Measurements from ENCODE around the gene VWC2. TPM values are rescaled to one million over a fixed set of nuclear protein-coding genes. Genes with fewer than 3 reads are reported as not detected.
"Not testable (repeated sequence)": the region's sequence is repeated elsewhere in the genome, so short reads cannot be mapped to it uniquely, and the experiment has no call there.

VWC2 gene
- polyA plus RNA-seq, 1 donor = 0.09 TPM

DNA sequence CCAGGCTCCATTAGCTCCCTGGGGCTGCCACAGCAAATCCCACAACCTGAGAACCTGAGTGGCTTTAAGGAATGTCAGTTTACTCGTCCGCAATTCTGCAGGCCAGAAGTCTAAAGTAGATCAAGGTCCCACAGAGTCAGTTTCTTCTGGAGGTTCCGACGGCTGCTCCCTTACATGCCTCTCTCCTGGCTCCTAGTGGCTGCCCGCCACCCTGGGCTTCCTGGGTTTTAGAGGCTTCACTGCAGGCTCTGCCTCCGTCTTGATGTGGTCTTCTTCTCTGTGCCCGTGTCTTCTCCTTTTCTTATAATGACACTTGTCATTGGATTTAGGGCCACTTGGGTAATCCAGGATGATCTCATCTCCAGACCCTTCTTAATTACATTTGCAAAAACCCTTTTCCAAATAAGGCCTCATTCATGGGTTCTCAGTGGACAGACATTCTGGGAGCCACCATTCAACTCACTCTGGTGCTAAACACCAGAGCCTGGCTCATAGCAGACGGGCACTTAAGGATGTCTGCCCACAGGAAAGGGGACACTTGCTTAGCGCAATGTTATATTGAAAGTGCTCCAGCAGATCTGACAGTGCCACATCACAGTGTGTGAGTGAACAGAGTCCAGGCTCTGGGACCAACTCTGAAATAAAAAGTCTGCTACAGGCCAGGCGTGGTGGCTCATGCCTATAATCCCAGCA is 77.6 kb downstream of the VWC2 start:
- DNase-seq (ENCODE audit: low read depth) = no peak

DNA sequence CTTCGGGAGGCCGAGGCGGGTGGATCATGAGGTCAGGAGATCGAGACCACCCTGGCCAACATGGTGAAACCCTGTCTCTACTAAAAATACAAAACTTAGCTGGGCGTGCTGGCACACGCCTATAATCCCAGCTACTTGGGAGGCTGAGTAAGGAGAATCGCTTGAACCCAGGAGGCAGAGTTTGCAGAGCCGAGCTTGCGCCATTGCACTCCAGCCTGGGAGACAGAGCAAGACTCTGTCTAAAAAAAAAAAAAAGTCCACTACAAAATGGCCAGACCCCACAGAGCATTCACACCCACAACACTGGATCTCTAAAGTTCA is 78.1 kb downstream of the VWC2 start:
- not testable (repeated sequence) for DNase-seq (ENCODE audit: low read depth)

DNA sequence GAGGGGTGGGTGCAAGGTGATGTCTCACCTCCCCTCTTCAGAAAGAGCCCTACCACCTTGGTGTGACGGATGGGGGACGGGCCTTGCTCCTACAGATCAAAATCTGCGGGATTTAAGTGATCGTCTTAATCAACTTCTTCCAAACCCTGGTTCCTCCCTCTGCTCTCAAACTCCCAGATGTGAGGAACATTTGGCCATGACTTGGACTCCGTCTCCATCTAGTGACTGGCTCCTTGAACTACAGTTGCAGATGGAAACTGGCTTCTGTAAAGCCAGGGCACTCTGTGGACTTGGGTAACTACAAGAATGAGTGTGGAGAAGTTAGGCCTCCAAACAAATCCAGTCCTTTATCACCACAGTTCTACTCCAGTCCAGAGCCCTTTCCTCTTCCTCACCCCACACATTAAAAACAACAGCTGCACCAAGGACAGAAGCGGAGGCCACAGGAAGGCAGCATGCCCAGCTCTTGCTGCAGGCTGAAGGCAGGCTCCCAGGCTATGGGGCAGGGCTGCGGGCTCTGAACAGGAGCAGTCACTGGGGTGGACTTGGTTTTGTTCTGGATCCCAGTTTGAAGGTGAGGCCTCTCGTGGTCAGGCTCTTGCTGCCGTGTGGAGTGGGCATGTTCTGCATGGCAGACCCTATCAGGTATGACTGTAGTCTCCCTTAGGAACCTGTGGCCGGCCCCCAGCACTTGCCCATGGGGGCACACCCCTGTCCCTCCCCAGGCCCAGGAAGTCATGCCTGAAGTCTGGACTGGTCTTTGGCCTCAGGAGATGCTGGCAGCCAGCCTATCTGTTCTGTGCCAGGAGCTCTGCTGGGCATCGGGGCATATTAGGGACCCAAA is 79.4 kb downstream of the VWC2 start:
- DNase-seq (ENCODE audit: low read depth) = peak; percentile 35

DNA sequence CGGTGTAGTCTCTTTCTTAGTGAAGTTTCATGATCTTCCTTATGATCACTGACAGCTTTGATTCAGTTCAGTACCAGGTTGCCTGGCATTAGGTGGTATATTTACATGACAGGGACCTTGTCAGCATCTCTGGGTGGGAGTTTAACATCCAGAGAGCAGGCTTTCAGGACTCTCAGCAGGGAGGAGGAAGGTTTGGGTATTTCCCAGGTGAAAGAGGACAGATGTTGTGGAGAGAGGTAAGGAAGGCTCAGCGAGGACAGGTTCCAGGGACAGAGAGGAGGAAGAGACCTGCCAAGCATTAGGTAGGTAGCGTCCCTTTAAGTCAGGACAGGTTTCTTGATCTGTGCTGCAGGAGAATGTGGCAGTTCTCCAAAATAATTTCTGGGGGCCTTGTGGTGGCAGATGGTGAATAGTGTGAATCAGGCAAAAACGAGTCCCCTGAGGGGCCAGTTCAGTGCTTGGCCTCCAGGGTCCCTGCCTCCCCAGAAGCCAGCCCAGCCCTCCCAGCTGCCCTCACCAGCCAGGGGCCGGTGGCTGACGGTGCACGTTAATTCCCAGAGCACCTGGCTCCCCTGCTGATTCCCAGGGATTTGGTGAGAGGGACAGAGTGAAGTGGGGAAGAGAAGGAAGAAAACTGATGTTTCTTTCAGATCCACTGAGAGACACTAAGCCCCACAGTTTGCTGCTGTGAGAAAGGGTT is 82.0 kb downstream of the VWC2 start:
- no peak for DNase-seq (ENCODE audit: low read depth)

DNA sequence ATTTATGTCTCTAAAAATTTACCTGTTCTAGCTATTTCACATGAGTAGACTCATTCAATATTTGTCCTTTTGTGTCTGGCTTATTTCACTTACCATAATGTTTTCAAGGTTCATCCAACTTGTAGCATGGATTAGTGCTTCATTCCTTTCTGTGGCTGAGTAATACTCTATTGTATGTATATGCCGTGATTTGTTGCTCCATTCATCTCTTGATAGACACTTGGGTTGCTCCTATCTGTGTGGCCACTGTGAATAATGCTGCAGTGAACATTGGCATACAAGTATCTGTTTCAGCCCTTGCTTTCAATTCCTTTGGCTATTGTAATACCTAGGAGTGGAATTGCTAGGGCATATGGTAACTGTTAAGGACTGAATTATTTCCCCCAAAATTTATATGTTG is 86.9 kb downstream of the VWC2 start:
- no peak for DNase-seq (ENCODE audit: low read depth)

DNA sequence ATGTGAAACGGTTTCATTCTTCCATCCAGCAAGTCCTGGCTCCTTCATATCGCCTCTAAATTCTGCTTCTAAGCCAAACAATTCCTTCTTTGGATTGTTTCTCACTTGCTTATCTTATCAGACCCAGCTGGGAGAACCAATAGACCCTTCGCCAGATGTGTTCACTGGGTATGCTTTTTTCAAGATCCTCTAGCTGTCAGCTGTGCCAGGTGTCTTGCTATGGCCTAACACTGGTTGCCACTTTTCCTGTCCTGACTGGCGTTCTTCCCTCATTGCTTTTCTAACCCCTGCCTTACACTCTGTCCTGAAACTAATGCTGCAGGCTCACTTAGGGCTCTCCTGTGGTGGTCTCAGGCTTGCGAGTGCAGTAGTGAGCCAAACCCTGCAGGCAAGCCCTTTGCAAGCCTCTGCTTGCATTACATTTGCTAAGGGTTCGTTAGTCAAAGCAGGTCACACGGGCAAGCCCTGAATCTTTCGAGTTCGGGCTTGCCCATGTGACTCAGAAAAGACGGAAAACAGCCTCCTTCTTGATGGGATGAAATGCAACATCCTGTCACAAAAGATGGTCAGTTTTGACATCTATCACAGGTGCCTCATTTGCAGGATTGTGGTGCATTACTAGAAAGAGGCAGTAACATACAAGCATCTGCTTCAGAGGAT is 92.8 kb downstream of the VWC2 start:
- no peak for DNase-seq (ENCODE audit: low read depth)

DNA sequence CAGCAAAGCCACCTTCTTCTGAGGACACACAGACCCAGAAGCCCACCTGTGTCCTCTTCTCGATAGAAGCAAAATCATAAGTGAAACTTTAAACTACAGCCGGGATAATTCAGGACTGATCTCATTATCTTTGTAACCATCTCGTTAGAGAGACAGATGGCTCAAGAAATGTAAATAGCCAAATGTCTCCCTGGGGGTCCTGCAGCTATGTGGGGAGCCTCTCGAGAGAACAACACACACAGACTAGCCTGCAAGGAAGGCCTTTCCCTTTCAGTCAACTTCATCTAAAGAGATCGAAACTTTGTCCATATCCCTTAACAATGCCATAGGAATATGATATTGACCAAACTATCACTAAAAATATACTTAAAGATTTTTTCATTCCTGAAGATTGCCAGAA is 93.5 kb downstream of the VWC2 start:
- no peak for DNase-seq (ENCODE audit: low read depth)

DNA sequence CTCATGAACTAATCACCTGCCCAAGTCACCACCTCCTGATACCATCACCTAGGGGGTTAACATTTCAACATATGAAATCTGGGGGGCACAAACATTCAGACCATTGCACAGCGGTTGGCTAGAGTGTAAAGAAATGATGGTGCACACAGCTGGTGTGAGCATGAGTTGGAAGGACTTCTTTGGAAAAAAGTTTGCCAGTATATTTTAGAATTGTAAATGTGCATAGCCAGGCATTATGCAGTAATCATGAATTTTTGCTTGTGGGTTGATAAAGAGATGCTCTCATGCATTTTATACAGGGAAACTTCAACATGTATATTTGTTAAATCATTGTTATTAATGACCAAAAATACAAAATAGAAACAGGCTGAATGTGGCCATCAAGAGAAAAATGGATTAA is 100.0 kb downstream of the VWC2 start:
- DNase-seq (ENCODE audit: low read depth) = no peak

DNA sequence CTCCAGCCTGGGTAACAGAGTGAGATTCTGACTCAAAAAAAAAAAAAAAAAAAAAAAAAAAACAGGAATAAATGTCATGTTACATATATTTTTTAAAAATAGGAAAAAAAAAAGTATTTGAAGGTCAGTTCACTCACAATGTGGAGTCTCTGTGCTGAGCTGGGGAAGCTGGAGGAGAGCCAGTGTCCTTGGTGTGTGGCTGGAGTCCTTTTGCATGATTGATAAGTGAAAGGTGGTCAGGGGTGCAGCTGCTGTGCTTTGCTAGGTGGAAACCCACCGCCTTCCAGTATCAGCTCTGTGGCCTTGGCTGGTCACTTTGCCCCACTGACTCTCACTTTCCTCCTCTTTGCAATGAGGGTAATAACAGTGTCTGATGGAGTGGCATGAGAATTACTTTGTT is 101.9 kb downstream of the VWC2 start:
- DNase-seq (ENCODE audit: low read depth) = no peak

DNA sequence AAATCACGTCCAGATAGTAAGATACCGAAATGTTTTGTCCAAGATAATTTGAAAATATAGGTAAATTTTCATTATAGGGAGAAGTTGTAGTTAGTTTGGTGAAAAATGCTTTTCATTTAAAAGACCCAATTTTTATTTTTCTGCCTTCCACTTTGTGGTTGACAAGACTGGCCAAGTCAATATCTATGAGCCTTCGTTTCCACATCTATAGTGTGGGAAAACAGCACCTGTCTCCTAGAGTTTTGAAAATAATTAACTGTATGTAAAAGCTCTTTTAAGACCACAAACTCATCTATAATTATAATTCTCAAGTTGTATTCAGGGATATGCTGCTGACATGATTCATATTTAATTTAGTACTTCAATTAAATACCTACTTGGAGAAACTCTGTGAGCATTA is 102.8 kb downstream of the VWC2 start:
- no peak for DNase-seq (ENCODE audit: low read depth)

DNA sequence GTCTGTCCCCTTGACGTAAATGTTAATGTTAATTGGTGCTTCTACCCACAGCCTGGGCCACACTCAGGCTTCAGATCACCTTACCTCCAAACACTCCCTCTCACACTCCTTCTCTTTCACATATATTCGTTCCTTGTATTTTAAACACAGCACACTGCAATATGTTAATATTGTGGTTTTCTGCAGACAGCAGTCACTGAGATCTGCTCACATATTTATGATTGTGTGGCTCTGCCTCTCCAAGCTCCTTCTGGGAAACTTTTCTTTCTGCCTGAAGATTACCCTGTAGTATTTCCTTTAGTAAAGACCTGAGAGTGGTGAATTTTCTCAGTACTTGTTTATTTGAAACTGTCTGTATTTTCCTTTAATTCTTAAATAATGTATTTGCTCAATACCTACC is 104.7 kb downstream of the VWC2 start:
- no peak for DNase-seq (ENCODE audit: low read depth)

DNA sequence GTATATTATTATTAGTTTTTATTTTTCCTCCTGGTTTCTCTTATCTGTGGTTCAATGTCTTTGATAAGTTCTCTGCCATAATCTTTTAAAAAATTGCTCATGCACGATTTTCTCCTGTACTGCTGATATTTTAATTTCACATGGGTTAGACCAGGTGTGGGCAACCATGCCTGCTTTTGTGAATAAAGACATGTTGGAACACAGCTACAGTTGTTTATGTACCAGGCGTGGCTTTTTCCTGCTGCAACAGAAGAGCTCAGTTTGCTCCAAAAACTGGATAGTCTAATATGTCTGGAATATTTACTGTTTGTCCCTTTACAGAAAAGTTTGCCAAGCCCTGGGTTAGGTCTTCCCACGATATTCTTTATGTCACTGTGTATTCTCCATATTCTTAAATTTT is 105.2 kb downstream of the VWC2 start:
- no peak for DNase-seq (ENCODE audit: low read depth)

DNA sequence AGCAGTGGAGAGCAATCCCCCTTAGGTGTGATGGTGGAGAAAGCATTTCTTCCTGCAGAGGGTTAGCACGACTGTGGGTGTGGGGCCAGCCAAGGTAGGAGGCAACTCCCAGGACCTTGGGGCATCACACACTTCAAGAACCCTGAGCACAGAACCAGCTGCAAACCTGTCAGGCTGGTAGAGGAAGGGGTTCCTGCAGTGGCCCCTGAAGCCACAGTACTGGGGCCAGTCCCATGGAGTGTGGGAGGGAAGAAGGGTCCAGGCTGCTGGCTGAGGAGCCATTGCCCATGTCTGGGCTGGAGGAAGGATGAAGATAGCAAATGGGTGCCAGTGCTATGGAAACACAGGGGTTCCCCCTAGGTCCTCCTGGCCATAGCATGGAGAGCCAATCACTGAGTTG is 110.5 kb downstream of the VWC2 start:
- no peak for DNase-seq (ENCODE audit: low read depth)

DNA sequence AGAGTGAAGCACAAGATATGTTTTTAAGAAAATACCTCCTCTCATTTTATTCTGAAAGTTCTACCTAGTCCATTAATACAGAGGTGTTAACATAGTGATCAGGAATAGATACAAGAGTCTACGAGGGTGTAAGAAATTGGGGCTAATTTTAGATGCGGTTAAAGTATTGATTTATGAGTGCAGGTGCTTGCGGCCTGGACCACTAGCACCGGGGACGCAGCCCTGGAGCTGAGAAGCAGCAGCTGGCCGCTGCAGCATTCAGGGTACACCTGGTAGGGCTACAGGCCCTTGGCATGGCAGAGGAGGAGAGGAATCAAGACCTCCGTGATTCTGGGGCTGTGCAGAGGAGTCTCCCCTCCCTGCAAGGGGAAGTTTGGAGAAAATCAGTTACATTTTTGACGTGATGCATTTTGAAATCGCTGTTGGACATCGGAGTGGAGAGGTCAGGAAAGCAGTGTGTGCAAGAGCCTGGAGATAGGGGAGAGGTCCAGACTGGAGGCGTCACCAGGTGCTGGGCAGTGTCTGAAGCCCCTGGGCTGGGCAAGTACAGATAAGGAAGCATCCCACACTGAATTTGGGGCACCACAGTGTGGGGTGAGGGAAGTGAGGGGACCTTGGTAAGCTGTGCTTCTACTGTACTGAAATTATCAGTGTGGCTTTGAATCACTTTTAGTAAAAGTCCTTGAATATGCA is 112.3 kb downstream of the VWC2 start:
- DNase-seq (ENCODE audit: low read depth) = no peak

DNA sequence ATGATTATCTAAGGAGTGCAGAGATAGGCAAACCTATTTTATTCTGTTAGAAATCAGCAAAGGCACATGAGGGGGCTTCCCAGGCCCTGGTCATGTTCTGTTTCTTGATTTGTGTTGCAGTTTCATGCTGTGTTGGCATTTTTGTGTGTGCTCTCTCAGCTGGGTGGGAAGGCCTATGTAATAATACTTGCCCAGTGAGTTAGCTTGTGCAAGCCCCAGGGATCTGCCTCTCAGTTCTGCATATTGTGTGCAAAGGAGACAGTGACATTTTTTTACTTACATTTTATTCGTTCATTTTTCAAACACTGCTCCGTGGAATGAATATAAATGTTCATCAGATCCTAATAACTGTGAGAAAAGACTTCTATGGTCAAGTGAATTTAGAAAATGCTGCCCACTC is 119.0 kb downstream of the VWC2 start:
- no peak for DNase-seq (ENCODE audit: low read depth)

DNA sequence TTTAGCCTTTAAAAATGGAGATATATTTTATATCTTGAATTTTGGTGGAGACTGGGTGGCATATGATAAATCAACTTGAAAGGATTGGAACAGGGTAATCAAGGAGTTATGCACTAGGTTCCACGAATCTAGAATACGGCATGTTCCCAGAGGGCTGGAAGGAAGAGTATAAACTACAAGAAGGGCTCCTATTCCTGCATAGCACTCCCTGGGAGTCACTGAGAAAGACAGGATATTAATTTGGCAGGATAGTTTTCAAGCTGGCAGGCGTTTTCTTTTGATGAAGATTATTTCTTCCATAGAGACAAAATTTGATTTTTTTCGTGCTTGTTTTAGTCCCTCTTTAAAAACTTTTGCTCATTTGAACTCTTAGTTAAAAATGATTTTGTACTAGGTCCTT is 119.7 kb downstream of the VWC2 start:
- no peak for DNase-seq (ENCODE audit: low read depth)

DNA sequence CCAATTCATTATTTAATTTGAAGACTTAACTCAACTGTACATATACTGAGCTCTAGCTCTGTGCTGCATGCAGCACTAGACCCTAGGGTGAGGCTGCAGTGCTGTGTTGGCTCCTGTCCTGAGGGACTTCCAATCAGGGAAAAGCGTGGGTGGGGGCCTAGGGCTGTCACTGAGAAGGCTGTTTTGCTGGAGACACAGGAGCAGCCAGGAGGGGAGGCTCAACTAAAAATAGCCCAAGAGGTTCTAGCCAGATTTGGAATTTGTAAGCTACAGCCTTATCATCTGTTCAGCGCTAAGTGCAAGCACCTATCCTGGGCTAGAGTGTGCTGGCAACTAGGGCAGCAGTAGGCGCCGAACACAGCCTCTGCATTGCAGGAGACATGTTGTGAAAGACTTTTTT is 121.1 kb downstream of the VWC2 start:
- no peak for DNase-seq (ENCODE audit: low read depth)

DNA sequence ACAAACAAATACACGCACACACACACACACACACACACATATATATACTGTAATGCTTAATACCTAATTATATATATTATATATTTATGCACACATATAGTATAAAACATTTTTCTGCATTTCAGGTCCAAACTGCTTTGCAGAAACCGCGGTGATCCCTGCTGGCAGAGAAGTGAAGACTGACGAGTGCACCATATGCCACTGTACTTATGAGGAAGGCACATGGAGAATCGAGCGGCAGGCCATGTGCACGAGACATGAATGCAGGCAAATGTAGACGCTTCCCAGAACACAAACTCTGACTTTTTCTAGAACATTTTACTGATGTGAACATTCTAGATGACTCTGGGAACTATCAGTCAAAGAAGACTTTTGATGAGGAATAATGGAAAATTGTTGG is 138.5 kb downstream of the VWC2 start:
- no peak for DNase-seq (ENCODE audit: low read depth)

DNA sequence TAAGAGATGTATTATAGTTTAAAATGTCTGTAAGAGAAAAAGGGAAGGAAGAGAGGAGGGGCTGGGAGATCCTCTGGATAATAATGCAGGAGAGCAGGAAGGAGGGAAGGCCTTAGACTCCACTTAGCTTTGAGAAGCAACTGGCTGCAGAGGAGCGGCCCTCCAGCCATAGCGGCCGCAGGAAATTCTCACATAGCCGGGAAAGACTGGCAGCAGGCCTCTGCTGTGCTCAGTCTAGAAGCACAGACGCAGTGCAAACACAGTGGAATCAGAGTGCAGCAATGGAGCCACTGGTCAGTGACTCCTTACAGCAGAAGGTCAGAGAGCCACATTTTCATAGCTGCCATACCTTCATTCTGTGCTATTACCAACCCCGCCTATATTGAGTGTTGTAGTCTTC is 153.3 kb downstream of the VWC2 start:
- DNase-seq (ENCODE audit: low read depth) = no peak

DNA sequence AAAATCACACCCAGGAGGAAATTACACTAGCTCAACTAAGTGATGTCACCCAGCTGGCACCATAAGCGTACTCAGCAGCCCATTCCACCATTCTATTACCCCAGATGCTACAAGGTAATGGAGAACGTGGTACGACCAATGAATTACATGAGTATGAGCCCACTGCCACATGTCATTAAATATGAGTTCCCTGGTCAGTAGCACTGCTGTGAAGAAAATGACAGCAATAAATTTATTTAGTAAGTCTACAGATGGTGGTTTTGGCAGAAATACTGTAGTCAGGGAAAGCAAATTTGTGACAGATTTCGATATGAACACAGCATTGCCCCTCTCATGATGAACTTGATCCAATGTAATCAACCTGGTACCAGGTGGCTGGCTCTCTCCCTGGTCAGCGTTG is 154.2 kb downstream of the VWC2 start:
- DNase-seq (ENCODE audit: low read depth) = no peak

DNA sequence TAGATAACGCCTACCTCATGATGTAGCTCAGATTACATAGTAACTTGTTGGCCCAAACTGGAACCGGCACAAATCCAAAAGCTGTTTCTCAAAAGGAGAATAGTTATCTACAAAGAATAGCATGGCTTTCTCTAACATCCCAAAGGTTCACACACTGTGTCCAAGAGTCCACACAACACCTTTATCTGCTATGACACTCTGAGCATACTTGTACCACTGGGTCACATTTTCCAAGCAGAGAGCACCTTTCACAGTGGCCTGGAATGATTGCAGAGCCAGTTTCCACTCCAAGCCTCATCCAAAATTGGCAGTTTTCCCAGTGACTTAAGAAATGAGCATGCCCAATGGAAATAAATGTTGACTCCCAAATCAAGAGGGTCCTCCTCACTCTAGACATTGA is 155.3 kb downstream of the VWC2 start:
- DNase-seq (ENCODE audit: low read depth) = no peak

DNA sequence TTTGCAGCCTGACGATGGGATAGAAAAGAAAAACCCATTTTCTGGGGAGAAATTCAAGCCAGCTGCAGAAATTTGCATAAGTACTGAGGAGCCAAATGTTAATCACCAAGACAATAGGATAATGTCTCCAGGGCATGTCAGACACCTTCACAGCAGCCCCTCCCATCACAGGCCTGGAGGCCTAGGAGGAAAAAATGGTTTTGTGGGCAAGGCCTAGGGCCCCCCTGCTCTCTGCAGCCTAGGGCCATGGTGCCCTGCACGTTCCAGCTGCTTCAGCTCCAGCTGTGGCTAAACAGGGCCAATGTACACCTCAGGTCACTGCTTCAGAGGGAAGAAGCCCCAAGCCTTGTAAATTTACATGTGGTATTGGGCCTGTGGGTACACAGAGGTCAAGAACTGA is 158.2 kb downstream of the VWC2 start:
- DNase-seq (ENCODE audit: low read depth) = no peak
